MM.1S (cell line): ENCODE data around the gene ELF4.

Source experiments
- EZH2 ChIP-seq: fragments of 300-600 bp; sonication (generic); optimal IDR thresholded peaks from 2 replicates; pipeline ENCODE3; 2017; ENCODE audit warnings: low read depth, mild to moderate bottlenecking, antibody characterized with exemption, low read length, mixed read lengths
- TF ChIP-seq, protein P1 (sequence below): fragments of 300-600 bp; sonication (generic); IDR thresholded peaks from 2 replicates; pipeline ENCODE4 v1.5.1; 2016; ENCODE audit warnings: antibody characterized with exemption, low read length, mixed read lengths

DNA sequence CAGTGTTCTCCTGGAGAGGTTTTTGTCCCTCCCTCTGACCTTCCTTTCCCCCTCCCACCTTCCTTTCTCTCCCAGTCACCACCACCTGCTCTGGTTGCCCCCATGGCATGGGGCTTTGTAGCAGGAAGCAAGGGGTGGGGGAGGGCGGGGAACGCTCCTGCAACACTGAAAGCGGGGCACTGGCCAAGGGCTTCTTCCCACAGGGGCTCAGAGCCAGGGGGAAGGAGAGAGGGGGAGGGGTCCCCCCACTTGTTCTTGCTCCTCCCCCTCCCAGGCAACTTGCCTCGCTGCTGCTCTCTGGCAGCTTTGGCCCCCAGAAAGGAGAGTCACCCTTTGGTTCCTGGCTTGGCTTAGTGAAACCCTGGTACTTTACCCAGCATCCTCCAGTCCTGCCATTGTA is 79.5 kb downstream of the ELF4 start:
- TF ChIP-seq, protein P1, sequence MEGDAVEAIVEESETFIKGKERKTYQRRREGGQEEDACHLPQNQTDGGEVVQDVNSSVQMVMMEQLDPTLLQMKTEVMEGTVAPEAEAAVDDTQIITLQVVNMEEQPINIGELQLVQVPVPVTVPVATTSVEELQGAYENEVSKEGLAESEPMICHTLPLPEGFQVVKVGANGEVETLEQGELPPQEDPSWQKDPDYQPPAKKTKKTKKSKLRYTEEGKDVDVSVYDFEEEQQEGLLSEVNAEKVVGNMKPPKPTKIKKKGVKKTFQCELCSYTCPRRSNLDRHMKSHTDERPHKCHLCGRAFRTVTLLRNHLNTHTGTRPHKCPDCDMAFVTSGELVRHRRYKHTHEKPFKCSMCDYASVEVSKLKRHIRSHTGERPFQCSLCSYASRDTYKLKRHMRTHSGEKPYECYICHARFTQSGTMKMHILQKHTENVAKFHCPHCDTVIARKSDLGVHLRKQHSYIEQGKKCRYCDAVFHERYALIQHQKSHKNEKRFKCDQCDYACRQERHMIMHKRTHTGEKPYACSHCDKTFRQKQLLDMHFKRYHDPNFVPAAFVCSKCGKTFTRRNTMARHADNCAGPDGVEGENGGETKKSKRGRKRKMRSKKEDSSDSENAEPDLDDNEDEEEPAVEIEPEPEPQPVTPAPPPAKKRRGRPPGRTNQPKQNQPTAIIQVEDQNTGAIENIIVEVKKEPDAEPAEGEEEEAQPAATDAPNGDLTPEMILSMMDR, result no peak
- no peak for TF ChIP-seq EZH2
